Ovary (tissue), 3 donors: ENCODE measurements around the gene INPP5A.

Source experiments
- CTCF ChIP-seq, 3 donors: fragments of 450-650 bp in 2 of 3; fragments of 200-600 bp in 1 of 3; IDR thresholded peaks; one replicate each; pipeline versions ENCODE4 v1.5.1 to v1.8.0; 2016 to 2022; ENCODE audit warnings: antibody characterized with exemption in 3 of 3, mild to moderate bottlenecking in 1 of 3
- EP300 ChIP-seq: sonication (generic); formaldehyde crosslinking; IDR thresholded peaks from one replicate; pipeline ENCODE4 v1.6.1; 2017; ENCODE audit warnings: antibody characterized with exemption
- POLR2A ChIP-seq: fragments of 450-650 bp; IDR thresholded peaks from one replicate; pipeline ENCODE4 v1.6.1; 2017; ENCODE audit warnings: antibody characterized with exemption, mild to moderate bottlenecking, moderate library complexity
- donor health status: DM: no; HTN: no; CAD: no.

DNA sequence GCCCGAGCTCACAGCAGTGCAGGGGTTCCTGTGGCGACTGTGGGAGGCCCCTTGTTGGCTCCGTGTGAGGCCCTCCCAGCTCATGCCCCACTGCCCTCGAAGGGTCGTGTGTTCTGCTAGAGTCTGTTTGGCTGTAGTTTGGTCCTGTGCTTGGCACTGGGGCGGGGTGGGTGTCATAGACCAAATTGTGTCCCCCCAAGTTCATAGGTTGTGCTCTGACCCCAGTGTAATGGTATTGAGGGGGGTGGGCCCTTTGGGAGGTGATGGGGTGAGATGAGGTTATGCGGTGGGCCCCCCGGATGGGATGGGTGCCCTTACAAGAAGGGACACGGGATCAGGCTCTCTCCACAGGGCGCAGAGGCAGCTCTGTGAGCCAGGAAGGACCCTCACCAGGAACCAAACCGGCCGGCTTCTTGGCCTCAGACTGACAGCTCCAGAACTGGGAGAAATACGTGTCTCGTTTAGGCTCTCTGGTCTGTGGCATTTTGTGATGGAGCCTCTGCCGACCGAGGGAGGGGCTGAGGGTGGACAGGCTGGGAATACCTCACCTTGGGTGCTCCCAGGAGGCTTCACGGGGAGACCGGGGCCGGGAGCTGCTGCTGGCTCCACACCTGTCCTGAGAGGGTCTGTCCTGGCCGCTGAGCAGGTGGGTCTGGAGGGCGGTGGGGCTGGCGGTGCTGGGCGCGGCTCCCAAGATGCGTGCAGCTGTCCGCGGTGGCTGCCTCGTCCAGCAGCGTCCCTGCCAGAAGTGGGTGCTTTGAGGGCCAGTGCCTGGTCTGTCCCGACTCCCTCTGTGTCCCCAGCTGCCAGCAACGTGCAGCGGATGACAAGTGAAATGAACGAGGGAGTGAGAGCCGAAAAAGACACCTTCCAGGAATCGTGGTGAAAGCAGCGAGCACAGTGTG, 89.4 kb downstream of the INPP5A start:
- TF ChIP-seq CTCF (IDR thresholded peaks at IDR 0.05) = no peak
- no peak for TF ChIP-seq POLR2A
- TF ChIP-seq EP300 = no peak
